GM12878 (cell line): ENCODE results near the gene ORAI1. TPM values are rescaled to one million over a fixed set of nuclear protein-coding genes. Genes with fewer than 3 reads are reported as not detected.
A peak's percentile ranks its signal among the peaks of the same experiment; 100 is the strongest.

Experiments
- BHLHE40 ChIP-seq, 2 experiments: fragments of 450-650 bp in 1 of 2; IDR thresholded peaks; 2 replicates each; pipeline ENCODE4 v1.6.1; 2011 to 2017; ENCODE audit warnings: low read depth in 2 of 2, borderline replicate concordance in 1 of 2, improper control_type of control experiment in 1 of 2, low read length in 1 of 2, mild to moderate bottlenecking in 1 of 2
- CBX3 ChIP-seq: fragments of 200-600 bp; sonication (generic); IDR thresholded peaks from 2 replicates; pipeline ENCODE4 v1.6.1; 2016; ENCODE audit warnings: low read depth, borderline replicate concordance
- CEBPB ChIP-seq, 2 experiments: fragments of 150-350 bp in 1 of 2; IDR thresholded peaks; 2 replicates each; pipeline ENCODE4 v1.6.1; 2012 to 2014; ENCODE audit warnings: low read depth in 2 of 2, low read length in 2 of 2, borderline replicate concordance in 1 of 2, inconsistent platforms in 1 of 2
- EGR1 ChIP-seq, 2 experiments: IDR thresholded peaks; 1 replicate in 1 of 2; 2 replicates in 1 of 2; pipeline ENCODE4 v1.6.1; 2011 to 2012; ENCODE audit warnings: low read depth in 2 of 2, low read length in 2 of 2, borderline replicate concordance in 1 of 2, mild to moderate bottlenecking in 1 of 2, moderate library complexity in 1 of 2
- EP300 ChIP-seq, 2 experiments: fragments of 150-350 bp in 1 of 2; IDR thresholded peaks; 2 replicates each; pipeline ENCODE4 v1.6.1; 2011 to 2012; ENCODE audit warnings: low read depth in 2 of 2, low read length in 2 of 2, borderline replicate concordance in 1 of 2, improper control_type of control experiment in 1 of 2, inconsistent platforms in 1 of 2; ENCODE audit not compliant: control insufficient read depth in 1 of 2
- GATAD2B ChIP-seq: fragments of 450-650 bp; conservative IDR thresholded peaks from 2 replicates; pipeline ENCODE4 v1.6.1; 2017; ENCODE audit warnings: low read depth, mild to moderate bottlenecking, moderate library complexity
- HDAC2 ChIP-seq: fragments of 200-600 bp; sonication (generic); IDR thresholded peaks from 2 replicates; pipeline ENCODE4 v1.6.1; 2017
- KLF5 ChIP-seq: fragments of 450-650 bp; IDR thresholded peaks from 2 replicates; pipeline ENCODE4 v1.6.1; 2014; ENCODE audit warnings: mild to moderate bottlenecking; ENCODE audit not compliant: partially characterized antibody
- LARP7 ChIP-seq: fragments of 450-650 bp; IDR thresholded peaks from 2 replicates; pipeline ENCODE4 v1.6.1; 2017; ENCODE audit warnings: mild to moderate bottlenecking
- MEF2A ChIP-seq: IDR thresholded peaks from 2 replicates; pipeline ENCODE4 v1.6.1; 2011; ENCODE audit warnings: low read depth, mild to moderate bottlenecking, low read length, moderate library complexity; ENCODE audit not compliant: insufficient read depth
- MTA2 ChIP-seq: fragments of 450-650 bp; IDR thresholded peaks from 2 replicates; pipeline ENCODE4 v1.6.1; 2016; ENCODE audit warnings: low read depth, mild to moderate bottlenecking, moderate library complexity
- NR2F1 ChIP-seq: fragments of 450-650 bp; conservative IDR thresholded peaks from 2 replicates; pipeline ENCODE4 v1.6.1; 2017; ENCODE audit warnings: mild to moderate bottlenecking
- POLR2AphosphoS2 ChIP-seq: IDR thresholded peaks from 2 replicates; pipeline ENCODE4 v1.6.1; 2011; ENCODE audit warnings: low read depth, mild to moderate bottlenecking, low read length, improper control_type of control experiment, moderate library complexity
- SIN3A ChIP-seq: IDR thresholded peaks from 2 replicates; pipeline ENCODE4 v1.6.1; 2012; ENCODE audit warnings: low read depth, low read length, improper control_type of control experiment
- SIX5 ChIP-seq: IDR thresholded peaks from 2 replicates; pipeline ENCODE4 v1.6.1; 2011; ENCODE audit warnings: mild to moderate bottlenecking, low read depth, low read length, moderate library complexity; ENCODE audit not compliant: severe bottlenecking
- SMAD5 ChIP-seq: IDR thresholded peaks from 2 replicates; pipeline ENCODE4 v1.6.1; 2016; ENCODE audit warnings: antibody characterized with exemption, low read depth
- SMARCA5 ChIP-seq: fragments of 450-650 bp; IDR thresholded peaks from 2 replicates; pipeline ENCODE4 v1.6.1; 2017; ENCODE audit warnings: mild to moderate bottlenecking
- SP1 ChIP-seq: IDR thresholded peaks from one replicate; pipeline ENCODE4 v1.6.1; 2011; ENCODE audit warnings: low read depth, low read length
- SUZ12 ChIP-seq: fragments of 200-600 bp; sonication (generic); IDR thresholded peaks from one replicate; pipeline ENCODE4 v1.6.1; 2018; ENCODE audit warnings: antibody characterized with exemption, mild to moderate bottlenecking; ENCODE audit not compliant: unreplicated experiment
- TARDBP ChIP-seq: IDR thresholded peaks from 2 replicates; pipeline ENCODE4 v1.6.1; 2016; ENCODE audit warnings: borderline replicate concordance
- TCF12 ChIP-seq: IDR thresholded peaks from 2 replicates; pipeline ENCODE4 v1.6.1; 2011; ENCODE audit warnings: low read depth, mild to moderate bottlenecking, low read length
- YBX1 ChIP-seq: fragments of 450-650 bp; IDR thresholded peaks from 2 replicates; pipeline ENCODE4 v1.6.1; 2016; ENCODE audit warnings: antibody characterized with exemption
- polyA plus RNA-seq, 11 experiments: library from polyadenylated mRNA; depleted of rRNA in 4 of 11; unstranded in 6 of 11; stranded (reverse) in 5 of 11; fragments of >200 nt; fragmentation: Nextera tagmentation in 4 of 11; fragmentation: Illumina TruSeq in 1 of 11; extraction: Ambion mirVana in 4 of 11; extraction: Trizol in 1 of 11; gene quantifications; 1 replicate in 1 of 11; 2 replicates in 10 of 11; pipeline versions ENCODE4 v1.2.1 to v1.2.3, GENCODE V29; 2011 to 2016; ENCODE audit warnings: inconsistent platforms in 2 of 11, missing spikeins in 2 of 11, low read depth in 1 of 11
- total RNA-seq, 4 experiments: library from RNA; depleted of rRNA in 3 of 4; stranded (reverse); fragments of >200 nt in 3 of 4; fragmentation: Illumina TruSeq in 1 of 4; extraction: Trizol in 1 of 4; gene quantifications; 2 replicates each; pipeline versions ENCODE4 v1.2.1 to v1.2.3, GENCODE V29; 2013 to 2021
- TF ChIP-seq, protein P1 (sequence below): IDR thresholded peaks from 2 replicates; pipeline ENCODE4 v1.6.1; 2011; ENCODE audit warnings: borderline replicate concordance, low read depth, mild to moderate bottlenecking, moderate library complexity, low read length; ENCODE audit not compliant: insufficient read depth, poor library complexity, severe bottlenecking
- TF ChIP-seq, protein P2 (sequence below): IDR thresholded peaks from 2 replicates; pipeline ENCODE4 v1.6.1; 2011; ENCODE audit warnings: low read depth, mild to moderate bottlenecking, low read length, moderate library complexity, borderline replicate concordance; ENCODE audit errors: extremely low read depth
- TF ChIP-seq, protein P3 (sequence below): fragments of 450-650 bp; formaldehyde crosslinking; IDR thresholded peaks from 2 replicates; pipeline ENCODE4 v1.5.0; 2022; ENCODE audit warnings: mild to moderate bottlenecking, missing genetic modification characterization

Gene ORAI1
- total and polyA plus RNA-seq, 10 of the 15 experiments (the other 5 are each of a cell fraction or from before 2014, with no cell fraction given): 5.5 to 33.1 (median 11.8) TPM

DNA sequence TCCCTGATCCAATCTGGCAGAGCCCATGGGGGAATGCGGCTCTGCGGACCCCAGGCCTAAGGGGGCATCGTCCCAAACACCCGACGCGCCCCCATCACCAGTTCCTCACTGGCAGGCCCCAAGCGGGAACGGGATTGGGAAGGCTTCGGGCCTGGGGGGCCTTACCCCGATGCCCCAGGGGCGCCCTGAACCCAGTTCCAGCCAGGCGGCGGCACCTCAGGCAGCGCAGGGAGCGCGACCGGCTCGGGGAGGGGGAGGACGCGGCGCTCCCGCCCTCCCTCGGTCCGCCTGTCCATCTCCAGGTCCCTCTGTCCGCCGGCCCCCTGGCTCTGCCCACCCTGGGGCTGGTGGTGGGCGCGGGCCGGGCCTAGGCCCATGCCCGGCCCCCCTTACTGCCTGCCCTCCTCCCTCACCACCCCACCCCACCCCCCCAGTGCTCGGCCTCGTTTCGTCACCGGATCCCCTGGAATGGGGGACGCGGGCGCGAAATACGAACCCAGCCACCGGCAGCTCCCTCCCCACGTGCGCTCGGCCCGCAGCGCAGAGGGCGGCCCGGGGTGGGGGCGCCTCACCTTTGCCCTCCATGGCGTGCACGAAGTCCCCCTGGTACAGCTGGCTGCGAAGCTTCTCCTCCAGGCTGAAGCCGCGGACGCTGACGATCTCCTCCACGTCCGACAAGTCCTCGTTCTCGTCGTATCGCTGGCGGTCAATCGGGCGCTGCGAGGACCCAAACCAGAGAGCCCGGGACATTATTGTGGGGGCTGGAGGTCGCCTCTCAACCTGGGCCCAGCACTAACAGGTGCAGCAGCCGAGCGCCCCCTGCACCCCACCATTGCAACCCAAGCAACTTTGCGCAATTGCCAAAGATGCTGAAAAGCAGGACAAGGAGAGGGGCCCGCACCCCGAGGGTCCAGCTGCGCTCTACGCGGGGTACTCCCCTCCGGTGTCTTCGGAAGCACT lies 47.8 kb upstream of the ORAI1 start (continued):
- TF ChIP-seq, protein P1, sequence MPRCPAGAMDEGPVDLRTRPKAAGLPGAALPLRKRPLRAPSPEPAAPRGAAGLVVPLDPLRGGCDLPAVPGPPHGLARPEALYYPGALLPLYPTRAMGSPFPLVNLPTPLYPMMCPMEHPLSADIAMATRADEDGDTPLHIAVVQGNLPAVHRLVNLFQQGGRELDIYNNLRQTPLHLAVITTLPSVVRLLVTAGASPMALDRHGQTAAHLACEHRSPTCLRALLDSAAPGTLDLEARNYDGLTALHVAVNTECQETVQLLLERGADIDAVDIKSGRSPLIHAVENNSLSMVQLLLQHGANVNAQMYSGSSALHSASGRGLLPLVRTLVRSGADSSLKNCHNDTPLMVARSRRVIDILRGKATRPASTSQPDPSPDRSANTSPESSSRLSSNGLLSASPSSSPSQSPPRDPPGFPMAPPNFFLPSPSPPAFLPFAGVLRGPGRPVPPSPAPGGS: no peak
- TF ChIP-seq TARDBP (no peak), EP300 (IDR thresholded peaks at IDR 0.05; ENCODE audit: borderline replicate concordance in 1 of 2, control insufficient read depth in 1 of 2, low read depth in 2 of 2, low read length in 2 of 2) (no peak), TCF12 (0 out of 2 replicates have a peak, but pooled peaks have one; percentile 23), BHLHE40 (IDR thresholded peaks at IDR 0.05; ENCODE audit: borderline replicate concordance in 1 of 2, low read depth in 2 of 2, low read length in 1 of 2) (peak in 1 of 2 experiments; percentile 52; a peak in 1 of 4 replicates), KLF5 (no peak), NR2F1 (peak; percentile 56), MTA2 (no peak), SMAD5 (no peak), SIX5 (no peak), CEBPB (IDR thresholded peaks at IDR 0.05; ENCODE audit: borderline replicate concordance in 1 of 2, low read depth in 2 of 2, low read length in 2 of 2) (no peak), SIN3A (no peak), YBX1 (no peak), CBX3 (no peak), POLR2AphosphoS2 (no peak), SP1 (no peak), HDAC2 (no peak), EGR1 (IDR thresholded peaks at IDR 0.05; ENCODE audit: borderline replicate concordance in 1 of 2, low read depth in 2 of 2, low read length in 2 of 2) (no peak), SMARCA5 (no peak; the same call in 1 of the 2 replicates), GATAD2B (0 out of 2 replicates have a peak, but pooled peaks have one; percentile 44), SUZ12 (no peak), MEF2A (no peak), LARP7 (0 out of 2 replicates have a peak, but pooled peaks have one; percentile 15)
- TF ChIP-seq, protein P2, sequence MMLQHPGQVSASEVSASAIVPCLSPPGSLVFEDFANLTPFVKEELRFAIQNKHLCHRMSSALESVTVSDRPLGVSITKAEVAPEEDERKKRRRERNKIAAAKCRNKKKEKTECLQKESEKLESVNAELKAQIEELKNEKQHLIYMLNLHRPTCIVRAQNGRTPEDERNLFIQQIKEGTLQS: no peak
- TF ChIP-seq, protein P3, sequence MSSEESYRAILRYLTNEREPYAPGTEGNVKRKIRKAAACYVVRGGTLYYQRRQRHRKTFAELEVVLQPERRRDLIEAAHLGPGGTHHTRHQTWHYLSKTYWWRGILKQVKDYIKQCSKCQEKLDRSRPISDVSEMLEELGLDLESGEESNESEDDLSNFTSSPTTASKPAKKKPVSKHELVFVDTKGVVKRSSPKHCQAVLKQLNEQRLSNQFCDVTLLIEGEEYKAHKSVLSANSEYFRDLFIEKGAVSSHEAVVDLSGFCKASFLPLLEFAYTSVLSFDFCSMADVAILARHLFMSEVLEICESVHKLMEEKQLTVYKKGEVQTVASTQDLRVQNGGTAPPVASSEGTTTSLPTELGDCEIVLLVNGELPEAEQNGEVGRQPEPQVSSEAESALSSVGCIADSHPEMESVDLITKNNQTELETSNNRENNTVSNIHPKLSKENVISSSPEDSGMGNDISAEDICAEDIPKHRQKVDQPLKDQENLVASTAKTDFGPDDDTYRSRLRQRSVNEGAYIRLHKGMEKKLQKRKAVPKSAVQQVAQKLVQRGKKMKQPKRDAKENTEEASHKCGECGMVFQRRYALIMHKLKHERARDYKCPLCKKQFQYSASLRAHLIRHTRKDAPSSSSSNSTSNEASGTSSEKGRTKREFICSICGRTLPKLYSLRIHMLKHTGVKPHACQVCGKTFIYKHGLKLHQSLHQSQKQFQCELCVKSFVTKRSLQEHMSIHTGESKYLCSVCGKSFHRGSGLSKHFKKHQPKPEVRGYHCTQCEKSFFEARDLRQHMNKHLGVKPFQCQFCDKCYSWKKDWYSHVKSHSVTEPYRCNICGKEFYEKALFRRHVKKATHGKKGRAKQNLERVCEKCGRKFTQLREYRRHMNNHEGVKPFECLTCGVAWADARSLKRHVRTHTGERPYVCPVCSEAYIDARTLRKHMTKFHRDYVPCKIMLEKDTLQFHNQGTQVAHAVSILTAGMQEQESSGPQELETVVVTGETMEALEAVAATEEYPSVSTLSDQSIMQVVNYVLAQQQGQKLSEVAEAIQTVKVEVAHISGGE: no peak
